NCI-H2107 (cell line): Measurements from ENCODE around the gene RNGTT.
"Not testable (repeated sequence)": the region's sequence is repeated elsewhere in the genome, so short reads cannot be mapped to it uniquely, and the experiment has no call there.

Source experiments
- DNase-seq: peaks from one replicate; lab custom pipeline; 2025; lab: John Stamatoyannopoulos, UW

Gene RNGTT

DNA sequence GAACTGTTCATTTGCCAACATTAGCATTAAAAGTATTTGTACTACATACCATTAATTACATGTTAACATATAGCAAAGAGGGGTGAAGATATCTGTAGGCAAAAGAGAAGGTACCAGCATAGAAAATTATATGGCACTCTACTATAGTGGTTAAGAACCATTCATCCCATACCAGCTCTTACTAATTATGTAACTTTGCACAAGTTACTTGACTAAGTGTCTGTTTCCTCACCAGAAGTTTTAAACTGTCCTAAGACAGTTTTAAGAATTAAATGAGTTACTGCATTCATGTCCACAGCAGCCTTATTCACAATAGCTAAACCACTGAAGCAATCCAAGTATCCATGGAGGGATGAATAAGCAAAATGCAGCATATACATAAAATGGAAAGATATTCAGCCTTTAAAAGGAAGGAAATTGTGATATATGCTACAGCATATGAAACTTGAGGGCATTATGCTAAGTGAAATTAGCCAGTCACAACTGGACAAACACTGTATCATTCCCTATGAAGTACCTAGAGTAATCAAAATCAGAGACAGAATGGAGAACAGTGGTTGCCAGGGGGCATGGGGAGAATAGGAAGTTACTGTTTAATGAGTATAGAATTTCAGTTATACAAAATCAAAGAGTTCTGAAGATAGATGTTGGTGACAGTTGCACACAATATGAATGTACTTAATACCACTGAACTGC is 98.9 kb downstream of the RNGTT start:
- no peak for DNase-seq

DNA sequence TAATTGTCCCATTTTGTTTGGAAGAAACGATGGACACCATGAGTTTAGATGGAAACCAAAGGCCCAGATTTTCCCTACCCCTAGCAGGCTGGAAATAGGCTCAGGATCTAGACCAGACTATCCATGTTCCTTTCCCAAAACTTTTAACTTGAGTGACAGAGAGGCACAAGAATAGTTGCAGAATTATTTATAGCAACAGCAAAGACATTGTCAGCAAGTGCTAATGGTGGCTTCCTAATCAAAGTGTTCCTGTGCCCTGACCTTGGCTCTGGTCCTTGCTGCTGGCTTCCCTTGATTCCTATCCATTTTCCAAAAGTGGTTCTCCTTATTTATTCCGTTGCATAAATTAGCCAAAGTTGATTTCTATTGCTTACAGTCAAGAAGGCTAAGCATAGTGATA is 103.1 kb downstream of the RNGTT start:
- DNase-seq: no peak

DNA sequence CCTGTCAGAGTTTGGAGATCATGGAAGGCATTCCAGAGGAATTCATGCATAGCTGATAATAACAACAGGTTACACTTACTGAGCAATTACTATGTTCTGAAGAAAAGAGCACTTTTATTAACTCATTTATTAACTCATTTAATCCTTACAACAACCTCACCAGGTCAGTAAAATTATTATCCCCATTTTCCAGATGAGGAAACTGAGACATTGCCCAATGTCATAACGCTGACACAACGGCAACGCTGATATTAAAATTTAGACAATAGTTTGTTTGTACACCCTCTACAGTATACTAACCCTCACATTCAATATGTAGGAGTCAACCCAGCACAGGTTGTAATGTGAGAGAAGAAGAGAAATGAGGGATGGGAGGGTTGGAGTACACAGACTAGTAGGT is 105.0 kb downstream of the RNGTT start:
- no peak for DNase-seq

DNA sequence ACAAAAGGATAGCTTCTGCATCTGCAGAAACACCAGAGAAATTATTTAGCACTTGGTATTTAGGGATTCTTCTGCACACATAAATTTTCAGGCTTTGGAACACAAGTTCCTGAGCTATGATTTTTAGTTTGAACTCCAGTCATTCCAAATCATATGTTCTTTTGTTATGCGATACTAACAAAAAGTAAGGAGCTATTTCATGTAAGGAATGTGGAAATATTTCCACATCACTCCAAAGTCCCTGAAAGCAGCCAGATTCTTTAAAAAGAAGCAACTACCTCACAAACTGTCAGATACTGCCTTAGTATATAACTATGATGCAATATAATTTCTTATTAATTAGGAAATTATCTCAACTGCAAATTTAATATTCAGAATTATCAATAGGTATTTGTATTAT is 106.9 kb downstream of the RNGTT start:
- DNase-seq: no peak

DNA sequence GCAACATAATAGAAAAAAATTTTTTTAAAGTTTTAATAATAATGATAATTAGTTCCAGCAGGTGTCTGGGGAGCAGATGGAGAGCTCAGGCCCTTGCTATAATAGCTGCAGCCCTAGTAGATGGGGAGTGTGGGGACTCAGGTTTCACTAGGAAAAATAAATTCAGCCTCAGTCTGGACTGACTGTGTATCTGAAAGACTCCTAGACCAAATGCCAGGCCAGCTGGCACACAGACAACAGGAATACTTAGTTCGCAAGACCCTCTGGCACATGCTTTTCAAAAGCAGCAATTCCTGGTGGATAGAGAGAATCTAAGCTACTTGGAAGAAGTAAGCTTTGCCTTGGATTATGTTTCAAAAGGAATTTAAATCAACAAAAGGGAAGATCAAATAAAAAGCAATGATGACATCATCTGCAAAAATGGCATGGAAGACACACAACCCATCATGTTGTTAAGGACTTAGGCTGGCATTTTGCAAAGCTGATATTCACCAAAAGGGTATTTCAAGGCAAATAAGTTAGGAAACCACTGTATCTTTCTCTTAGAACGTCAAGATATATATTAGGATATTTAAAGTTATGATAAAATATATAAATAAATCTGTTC is 107.8 kb downstream of the RNGTT start:
- DNase-seq: peak; percentile 25

DNA sequence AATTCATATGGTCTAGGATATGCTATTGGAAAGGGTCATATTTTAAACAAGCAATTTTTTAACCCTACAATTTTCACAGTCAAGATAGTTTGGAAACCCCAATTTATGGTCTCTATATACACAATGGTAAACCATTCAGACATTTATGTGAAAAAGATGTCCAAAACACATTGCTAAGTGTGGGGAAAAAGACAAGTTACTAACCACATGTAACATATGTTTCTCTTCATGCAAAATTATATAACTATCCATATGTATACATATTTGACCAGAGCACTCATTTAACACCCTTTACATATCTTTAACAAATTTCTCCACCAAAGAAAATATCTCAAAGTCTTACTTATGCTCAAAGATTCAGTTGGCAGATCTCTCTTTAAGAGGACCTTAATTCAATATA is 110.6 kb downstream of the RNGTT start:
- DNase-seq: no peak

DNA sequence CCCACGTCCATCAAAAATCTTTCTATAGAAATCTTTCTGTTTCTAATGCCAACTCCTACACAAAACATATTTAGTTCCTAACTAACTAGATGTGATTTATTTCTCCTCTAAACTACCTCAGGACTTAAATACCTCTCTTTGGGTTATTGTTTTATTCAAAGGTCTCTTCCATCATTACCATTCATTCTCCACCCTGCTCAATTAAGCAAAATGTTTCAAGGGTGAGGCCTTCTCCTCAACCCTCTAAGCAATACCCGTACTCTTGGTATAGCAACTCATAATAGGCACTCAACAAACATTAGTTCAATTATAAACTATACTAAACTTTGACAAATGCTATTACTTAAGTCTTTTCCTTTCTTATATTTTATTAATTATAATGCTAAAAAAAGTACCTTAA is 111.4 kb downstream of the RNGTT start:
- DNase-seq: no peak

DNA sequence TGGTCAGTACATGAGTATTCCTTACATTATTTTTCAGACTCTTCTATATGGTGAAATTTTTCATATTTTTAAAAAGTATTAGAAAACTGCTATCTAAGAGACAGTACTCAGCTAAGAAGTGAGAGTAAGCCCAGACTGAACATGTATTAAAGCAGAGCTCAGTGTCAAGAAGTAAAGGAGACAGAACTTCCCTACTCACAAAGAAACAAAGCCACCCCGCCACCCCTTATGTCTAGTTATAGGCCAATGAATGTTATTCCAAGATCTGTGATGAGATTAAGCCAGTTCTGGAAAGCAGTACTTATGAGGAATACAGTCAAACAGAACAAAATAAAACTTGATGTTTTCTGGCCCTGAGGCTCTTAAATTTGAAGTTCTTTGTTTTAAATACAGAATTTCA is 114.5 kb downstream of the RNGTT start:
- no peak for DNase-seq

DNA sequence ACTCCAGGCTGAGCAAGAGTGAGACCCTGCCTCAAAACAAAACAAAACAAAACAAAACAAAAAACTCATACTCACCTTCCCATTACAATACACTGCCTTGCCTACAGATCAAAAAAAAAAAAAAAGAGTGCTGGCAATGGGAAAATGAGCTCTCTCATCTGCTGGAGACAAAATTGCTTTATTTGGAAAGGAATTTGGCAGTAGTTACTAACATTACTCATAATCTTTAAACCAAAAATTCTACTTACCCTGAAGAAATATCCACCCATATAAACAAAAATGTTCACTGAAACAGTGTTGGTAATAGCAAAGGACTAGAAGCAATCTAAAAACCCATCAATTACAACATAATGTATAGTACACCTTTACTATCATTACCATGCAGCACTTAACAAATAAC is 120.4 kb downstream of the RNGTT start:
- no peak for DNase-seq

DNA sequence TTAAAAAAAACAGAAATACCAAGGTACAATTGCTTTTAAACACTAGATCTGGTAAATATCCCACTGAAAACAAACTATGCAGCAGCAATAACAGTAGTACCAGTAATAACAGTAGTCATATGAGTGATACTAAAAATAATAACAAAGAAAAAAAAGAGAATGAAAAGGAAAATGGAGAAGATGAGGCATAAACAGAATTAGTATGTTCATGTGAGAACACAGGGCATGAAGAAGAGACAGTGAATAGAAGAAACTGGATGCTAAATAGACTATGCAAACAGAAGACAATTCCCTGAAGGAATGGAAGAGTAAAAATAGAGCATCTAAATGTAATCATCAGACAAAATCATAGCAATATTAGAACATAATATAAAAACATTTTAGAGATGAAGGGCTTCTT is 121.1 kb downstream of the RNGTT start:
- no peak for DNase-seq

DNA sequence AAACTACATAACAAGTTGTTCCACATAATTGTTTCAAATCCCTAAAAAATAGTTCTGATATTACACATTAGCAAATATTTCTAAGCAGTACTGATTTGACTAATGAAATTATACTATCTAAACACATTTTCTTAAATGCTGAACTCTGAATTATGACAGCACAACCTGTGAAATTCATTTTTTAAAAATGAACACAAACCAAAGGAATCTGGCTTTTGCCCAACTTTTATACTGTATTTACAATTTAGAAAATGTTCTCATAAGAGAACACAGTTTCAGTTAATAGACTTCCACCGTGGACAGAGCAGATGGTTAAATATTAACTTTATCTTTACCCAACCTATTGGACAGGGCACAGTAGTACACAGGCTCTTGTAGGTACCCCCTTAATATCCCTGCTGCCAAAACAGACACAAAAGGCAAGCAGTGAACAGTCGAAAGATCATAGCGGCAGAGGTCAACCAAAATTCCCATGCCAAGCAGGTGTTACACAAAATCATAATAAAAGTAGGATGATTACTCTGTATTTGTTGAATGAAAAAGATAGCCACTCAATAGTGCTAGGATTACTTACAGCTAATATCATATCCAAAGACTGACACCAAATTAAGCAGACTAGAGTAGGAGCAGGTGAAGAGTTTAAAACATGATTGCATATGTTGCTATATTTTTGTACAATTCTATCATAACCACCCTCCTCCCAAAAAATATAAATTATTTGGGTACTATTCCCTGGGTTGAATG is 122.5 kb downstream of the RNGTT start:
- no peak for DNase-seq

DNA sequence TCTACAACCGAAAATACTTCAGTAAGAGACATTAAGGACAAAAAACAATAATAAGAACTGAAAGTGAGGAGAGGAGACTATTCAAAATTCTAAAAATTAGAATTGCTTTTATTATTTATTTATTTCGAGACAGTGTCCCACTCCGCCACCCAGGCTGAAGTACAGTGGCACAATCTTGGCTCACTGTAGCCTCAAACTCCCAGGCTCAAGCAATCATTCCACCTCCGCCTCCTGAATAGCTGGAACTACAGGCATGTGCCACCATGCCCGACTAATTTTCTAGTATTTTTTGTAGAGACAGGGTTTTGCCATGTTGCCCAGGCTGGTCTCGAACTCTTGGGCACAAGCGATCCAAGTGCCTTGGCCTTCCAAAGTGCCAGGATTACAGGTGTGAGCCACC is 123.1 kb downstream of the RNGTT start:
- DNase-seq: no peak

DNA sequence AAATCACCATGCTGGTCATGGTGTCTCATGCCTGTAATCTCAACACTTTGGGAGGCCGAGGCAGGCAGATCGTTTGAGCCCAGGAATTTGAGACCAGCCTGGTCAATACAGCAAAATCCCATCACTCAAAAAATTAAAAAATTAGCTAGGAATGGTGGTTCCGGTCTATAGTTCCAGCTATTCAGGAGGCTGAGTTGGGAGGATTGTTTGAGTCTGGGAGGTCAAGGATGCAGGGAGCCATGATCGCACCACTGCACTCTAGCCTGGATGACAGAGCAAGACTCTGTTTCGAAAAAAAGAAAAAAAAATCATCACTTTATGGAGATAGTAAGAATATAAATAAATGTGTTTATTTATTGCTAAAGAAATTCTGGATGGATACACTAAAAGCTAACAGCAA is 124.1 kb downstream of the RNGTT start:
- no peak for DNase-seq

DNA sequence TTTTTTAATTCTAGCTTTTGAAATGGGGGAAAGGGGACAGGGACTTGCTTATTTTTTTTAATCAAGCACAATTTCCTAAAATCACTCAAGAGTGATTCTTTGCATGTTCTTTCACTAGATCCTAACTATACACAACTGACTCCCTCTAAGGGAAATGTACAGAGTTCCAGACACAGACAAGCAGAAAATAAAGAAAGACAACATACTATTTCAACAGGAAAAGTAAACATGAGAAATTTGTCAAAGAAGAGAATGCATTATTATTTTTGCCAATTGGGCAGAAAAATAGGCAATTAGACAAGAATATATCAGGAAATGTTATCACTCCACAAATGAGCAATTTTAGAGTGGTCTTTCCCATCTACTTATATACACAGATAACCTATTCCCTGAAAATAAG is 128.2 kb downstream of the RNGTT start:
- no peak for DNase-seq

DNA sequence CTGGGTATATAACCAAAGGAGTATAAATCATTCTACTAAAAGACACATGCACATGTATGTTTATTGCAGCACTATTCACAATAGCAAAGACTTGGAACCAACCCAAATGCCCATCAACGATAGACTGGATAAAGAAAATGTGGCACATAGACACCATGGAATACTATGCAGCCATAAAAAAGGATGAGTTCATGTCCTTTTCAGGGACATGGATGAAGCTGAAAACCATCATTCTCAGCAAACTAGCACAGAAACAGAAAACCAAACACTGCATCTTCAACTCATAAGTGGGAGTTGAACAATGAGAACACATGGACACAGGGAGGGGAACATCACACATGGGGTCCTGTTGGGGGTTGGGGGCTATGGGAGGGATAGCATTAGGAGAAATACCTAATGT is 130.3 kb downstream of the RNGTT start:
- not testable (repeated sequence) for DNase-seq

DNA sequence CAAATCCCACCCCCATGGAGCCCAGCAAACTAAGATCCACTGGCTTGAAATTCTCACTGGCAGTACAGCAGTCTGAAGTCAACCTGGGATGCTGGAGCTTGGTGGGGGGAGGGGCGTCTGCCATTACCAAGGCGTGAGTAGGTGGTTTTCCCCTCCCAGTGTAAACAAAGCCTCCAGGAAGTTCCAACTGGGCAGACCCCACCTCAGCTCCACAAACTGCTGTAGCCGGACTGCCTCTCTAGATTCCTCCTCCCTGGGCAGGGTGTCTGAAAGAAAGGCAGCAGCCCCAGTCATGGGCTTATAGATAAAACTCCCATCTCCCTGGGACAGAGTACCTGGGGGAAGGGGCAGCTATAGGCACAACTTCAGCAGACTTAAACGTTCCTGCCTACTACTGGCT is 135.8 kb downstream of the RNGTT start:
- DNase-seq: not testable (repeated sequence)

DNA sequence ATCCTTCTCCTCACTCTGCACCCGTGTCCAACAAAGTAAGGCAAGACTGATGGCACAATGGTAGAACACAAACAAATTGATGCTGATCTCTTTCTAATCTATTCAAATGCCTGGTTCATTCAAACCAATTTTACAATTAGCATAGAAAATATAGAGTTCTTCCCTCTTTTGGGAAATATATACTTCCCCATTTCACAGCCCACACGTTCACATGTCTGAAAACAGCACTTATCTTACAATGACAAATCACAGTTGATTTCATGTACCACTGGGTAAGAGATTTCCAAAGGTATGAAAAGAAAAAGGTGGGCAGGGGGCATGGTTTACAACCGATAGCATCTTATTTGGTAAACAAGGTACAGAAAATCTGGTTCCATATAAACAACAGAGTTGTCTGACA is 137.6 kb downstream of the RNGTT start:
- no peak for DNase-seq

DNA sequence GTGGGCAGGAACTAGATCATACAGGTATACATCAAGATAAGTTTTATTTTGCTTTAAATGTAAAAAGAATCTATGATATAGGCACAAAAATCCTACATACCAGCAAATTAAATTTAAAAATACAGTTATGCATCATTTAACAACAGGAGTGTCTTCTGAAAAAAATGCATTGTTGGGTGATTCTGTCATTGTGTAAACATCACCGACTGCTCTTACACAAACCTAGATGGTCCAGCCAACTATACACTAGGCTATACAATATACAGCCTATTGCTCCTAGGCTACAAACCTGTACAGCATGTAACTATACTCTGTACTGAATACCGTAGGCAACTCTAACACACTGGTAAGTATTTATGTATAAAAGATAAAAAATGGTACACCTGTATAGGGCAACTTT is 139.4 kb downstream of the RNGTT start:
- no peak for DNase-seq

DNA sequence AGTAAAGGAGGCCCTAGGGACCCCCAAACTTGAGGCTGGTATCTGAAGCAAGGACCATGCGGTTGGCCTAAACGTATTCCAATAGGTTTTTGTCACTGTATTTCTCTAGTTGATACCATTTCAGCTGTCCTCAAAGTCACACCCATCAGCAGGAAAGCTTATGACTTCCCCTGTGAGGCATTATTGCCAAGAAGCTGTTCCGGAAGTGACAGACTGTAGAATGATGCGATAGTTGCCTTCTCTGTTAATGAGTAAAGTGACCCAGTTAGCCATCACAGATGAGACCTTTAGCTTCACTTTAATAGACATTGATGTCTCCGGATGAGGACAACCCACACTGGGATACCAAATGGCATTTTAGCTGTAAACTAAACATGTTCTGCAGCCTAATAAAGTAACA is 147.9 kb downstream of the RNGTT start:
- no peak for DNase-seq

DNA sequence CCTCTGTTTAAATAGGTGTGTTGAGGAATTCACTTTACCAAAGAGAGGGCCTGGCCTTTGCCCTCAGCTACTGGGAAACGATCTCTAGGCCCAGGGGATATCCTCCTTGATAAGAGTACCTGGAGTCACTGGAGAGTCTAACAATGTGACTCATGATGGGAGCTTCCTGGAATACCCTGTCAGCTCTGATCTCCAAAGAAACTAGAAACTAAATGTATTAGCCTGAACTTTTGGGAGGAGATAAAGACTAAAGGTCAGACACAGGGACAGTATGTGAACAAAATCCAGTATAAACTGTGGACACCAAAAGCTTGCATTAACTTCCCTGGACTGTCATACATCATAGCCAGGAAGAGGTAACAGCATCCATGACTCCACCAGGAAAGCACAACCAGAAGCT is 148.5 kb downstream of the RNGTT start:
- no peak for DNase-seq

DNA sequence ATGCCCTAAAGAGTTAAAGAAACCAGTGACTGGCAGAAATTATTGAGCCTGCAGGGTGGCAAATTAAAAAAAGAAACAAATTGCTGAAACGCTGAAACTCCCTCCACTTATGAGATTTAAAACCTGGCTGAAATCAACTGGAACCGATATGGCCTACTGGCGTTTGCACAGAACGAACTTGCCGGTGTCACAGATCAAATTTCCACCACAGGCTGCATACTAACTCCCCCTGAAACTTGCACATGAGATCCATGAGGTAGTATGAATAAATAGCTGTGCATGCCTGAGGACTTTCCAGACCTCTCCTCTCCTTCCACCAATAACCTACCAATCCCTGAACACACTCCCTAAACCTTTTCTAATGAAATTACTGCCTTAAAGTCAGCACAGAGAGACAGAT is 150.4 kb downstream of the RNGTT start:
- DNase-seq: peak; percentile 30

DNA sequence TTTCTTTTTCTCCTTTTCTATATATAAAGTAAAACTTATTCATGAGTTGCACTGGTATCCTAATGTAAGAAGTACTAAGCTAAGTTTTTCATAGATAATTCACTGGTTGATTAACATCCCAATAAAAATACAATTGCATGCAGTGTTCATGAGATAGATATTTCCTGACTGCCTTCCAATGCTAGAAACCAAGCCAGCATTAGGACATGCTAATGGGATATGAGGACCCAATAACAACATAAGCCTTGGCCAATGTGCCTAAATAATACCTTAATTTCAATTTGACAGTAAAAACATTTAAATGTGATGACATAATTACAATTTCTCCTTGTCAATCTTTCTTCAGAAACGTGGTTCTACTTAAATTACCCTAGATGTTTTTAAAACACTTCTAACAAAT is 152.7 kb downstream of the RNGTT start:
- DNase-seq: no peak

DNA sequence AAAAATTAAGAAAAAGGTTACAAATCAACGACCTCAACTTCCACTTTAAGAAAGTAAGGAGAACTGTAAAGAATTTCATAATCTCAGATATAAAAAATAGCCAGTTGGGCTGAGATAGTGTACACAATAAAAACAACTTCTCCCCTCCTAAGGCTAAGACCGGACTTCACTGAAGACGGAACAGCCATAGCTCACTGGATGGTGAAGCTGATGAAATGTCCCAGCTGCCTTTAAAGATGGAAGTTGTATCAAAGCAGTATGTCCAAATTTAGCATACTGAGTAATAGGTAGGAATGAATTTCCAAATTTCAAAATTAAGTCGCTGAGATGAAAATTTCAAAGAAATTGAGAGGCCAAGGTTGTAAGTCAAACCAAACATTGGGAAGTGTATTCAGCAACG is 153.3 kb downstream of the RNGTT start:
- DNase-seq: no peak

DNA sequence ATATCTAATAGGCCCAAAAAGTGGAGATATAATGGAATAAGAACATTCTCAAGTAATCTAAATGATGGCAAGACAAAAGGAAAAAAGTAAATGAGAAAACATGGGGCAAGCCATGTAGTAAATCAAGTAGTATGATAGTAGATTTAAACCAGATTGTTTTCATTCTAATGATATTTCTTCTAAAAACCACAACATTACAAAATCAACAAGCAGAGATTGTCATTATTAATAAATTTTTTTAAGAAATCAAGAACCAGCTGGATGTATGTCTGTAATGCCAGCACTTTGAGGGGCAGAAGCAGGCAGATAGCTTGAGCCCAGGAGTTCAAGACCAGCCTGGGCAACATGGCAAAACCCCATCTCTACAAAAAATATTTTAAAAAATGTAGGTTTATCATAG is 155.0 kb downstream of the RNGTT start:
- DNase-seq: no peak
